Sigmoid colon (tissue), 7 donors: ENCODE results near the gene CDH22. TPM values are rescaled to one million over a fixed set of nuclear protein-coding genes. Genes with fewer than 3 reads are reported as not detected.

ENCODE experiments used
- DNase-seq: peaks from one replicate; pipeline ENCODE4 v3.0.0-alpha.2; 2019
- H3K27ac ChIP-seq, 4 donors: fragments of 200-600 bp; sonication (generic); one replicate each; pipeline ENCODE4 v1.5.1; 2016 to 2019; ENCODE audit warnings: mild to moderate bottlenecking in 1 of 4
- H3K27me3 ChIP-seq, 3 donors: fragments of 200-600 bp; sonication (generic); one replicate each; pipeline ENCODE4 v1.5.1; 2019; ENCODE audit warnings: mild to moderate bottlenecking in 1 of 3
- H3K36me3 ChIP-seq, 4 donors: fragments of 200-600 bp; sonication (generic); one replicate each; pipeline ENCODE4 v1.5.1; 2016 to 2019
- H3K4me1 ChIP-seq, 4 donors: fragments of 200-600 bp; sonication (generic); one replicate each; pipeline ENCODE4 v1.5.1; 2017 to 2019
- H3K4me3 ChIP-seq, 4 donors: fragments of 200-600 bp; sonication (generic); one replicate each; pipeline ENCODE4 v1.5.1; 2017 to 2019; ENCODE audit warnings: mild to moderate bottlenecking in 2 of 4, moderate library complexity in 1 of 4
- H3K9me3 ChIP-seq, 4 donors: fragments of 200-600 bp in 3 of 4; sonication (generic) in 3 of 4; one replicate each; pipeline versions ENCODE4 v1.5.1 to v1.6.1; 2013 to 2019
- EP300 ChIP-seq, 4 donors: sonication (generic); formaldehyde crosslinking; IDR thresholded peaks; one replicate each; pipeline ENCODE4 v1.6.1; 2017; ENCODE audit warnings: antibody characterized with exemption in 4 of 4
- POLR2A ChIP-seq, 2 donors: fragments of 450-650 bp; IDR thresholded peaks; one replicate each; pipeline ENCODE4 v1.6.1; 2016; ENCODE audit warnings: antibody characterized with exemption in 2 of 2, mild to moderate bottlenecking in 2 of 2, moderate library complexity in 2 of 2
- POLR2AphosphoS5 ChIP-seq, 4 donors: sonication (generic); formaldehyde crosslinking; IDR thresholded peaks; one replicate each; pipeline ENCODE4 v1.6.1; 2017; ENCODE audit warnings: antibody characterized with exemption in 4 of 4
- WGBS, 2 donors: extraction: QIAGEN DNeasy Blood & Tissue Kit; methylation state at CpG; one replicate each; pipeline ENCODE4 v1.1.7; 2013; 5-methylcytosine and 5-hydroxymethylcytosine counted together
- intact Hi-C: fragments of 100-400 bp; cut with DNase I; formaldehyde crosslinking; loops from one replicate; pipeline ENCODE4 v1.15.1; 2023
- polyA plus RNA-seq, 3 donors: library from polyadenylated mRNA; stranded (reverse); fragments of 200-250 nt; gene quantifications; one replicate each; pipeline ENCODE4 v1.2.3, GENCODE V29; 2013
- total RNA-seq, 4 donors: library from RNA; depleted of rRNA; stranded (reverse); fragments of >200 nt; gene quantifications; one replicate each; pipeline ENCODE4 v1.1.0, GENCODE V29; 2016
- TF ChIP-seq, protein P1 (sequence below), 4 experiments: fragments of 450-650 bp in 3 of 4; fragments of 200-600 bp in 1 of 4; IDR thresholded peaks; one replicate each; pipeline ENCODE4 v1.5.1; 2016 to 2019; ENCODE audit warnings: antibody characterized with exemption in 4 of 4, mild to moderate bottlenecking in 3 of 4, moderate library complexity in 2 of 4
- donor health status: healthy with polysubstance abuse.
- donor health status: Bipolar disorder and iron deficiency.
- donor health status: healthy.

CDH22 gene
- total and polyA plus RNA-seq, 7 donors: 0.06 to 0.55 (median 0.41) TPM; not detected in 4

DNA sequence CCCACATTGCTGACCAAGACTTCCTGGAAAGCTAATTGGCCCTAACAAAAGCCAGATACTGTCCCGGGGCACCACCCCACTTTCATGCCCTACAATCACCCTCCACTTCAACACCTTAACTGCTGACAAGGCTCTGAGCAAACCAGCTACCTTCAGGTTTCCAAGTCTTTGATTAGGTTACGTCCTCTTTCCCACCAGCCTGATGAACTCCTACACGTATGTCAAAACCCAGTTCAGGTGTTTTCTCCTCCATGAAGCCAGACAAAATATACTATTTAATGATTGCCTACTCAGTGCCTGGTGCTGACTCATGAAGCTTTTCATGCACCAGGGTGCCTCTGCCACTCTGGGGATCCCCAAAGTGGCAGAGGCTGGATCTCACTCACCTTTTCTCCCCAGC lies 58.6 kb downstream of the CDH22 start:
- WGBS, 2 donors: 66 to 73% methylated on average over 3 of the region's 3 CpGs
- H3K27me3 ChIP-seq: peaks cover 12 to 95% (median 69%) of the 10 kb centered on the region in 3 donors
- H3K9me3 ChIP-seq: no peaks in the 10 kb centered on the region
- no peak overlapping the region for H3K27ac ChIP-seq
- H3K36me3 ChIP-seq: no peaks in the 10 kb centered on the region
- H3K4me3 ChIP-seq: no peak overlapping the region
- TF ChIP-seq EP300 (IDR thresholded peaks at IDR 0.05) (no peak), POLR2AphosphoS5 (IDR thresholded peaks at IDR 0.05) (no peak), POLR2A (IDR thresholded peaks at IDR 0.05) (no peak)
- TF ChIP-seq, protein P1, sequence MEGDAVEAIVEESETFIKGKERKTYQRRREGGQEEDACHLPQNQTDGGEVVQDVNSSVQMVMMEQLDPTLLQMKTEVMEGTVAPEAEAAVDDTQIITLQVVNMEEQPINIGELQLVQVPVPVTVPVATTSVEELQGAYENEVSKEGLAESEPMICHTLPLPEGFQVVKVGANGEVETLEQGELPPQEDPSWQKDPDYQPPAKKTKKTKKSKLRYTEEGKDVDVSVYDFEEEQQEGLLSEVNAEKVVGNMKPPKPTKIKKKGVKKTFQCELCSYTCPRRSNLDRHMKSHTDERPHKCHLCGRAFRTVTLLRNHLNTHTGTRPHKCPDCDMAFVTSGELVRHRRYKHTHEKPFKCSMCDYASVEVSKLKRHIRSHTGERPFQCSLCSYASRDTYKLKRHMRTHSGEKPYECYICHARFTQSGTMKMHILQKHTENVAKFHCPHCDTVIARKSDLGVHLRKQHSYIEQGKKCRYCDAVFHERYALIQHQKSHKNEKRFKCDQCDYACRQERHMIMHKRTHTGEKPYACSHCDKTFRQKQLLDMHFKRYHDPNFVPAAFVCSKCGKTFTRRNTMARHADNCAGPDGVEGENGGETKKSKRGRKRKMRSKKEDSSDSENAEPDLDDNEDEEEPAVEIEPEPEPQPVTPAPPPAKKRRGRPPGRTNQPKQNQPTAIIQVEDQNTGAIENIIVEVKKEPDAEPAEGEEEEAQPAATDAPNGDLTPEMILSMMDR (IDR thresholded peaks at IDR 0.05): no peak
- no peak for DNase-seq
- no peaks in the 10 kb centered on the region for H3K4me1 ChIP-seq
- intact Hi-C loops: no loop called here

- peaks cover 12 to 81% (median 59%) of the 10 kb centered on the region in 3 donors for H3K27me3 ChIP-seq
- no peak overlapping the region for H3K27ac ChIP-seq
- TF ChIP-seq POLR2AphosphoS5 (IDR thresholded peaks at IDR 0.05) (no peak), EP300 (IDR thresholded peaks at IDR 0.05) (no peak), POLR2A (IDR thresholded peaks at IDR 0.05) (no peak)
- TF ChIP-seq, protein P1 (IDR thresholded peaks at IDR 0.05): no peak
- H3K36me3 ChIP-seq: no peaks in the 10 kb centered on the region
- H3K4me1 ChIP-seq: no peaks in the 10 kb centered on the region
- no peak for DNase-seq
- no peak overlapping the region for H3K4me3 ChIP-seq
- 8 to 21% methylated on average over 23 of the region's 23 CpGs for WGBS, 2 donors
- H3K9me3 ChIP-seq: no peaks in the 10 kb centered on the region
- intact Hi-C loops: no loop called here
Measured at GRCh38 chr20:46246559-46246958, 61.7 kb downstream of the CDH22 start.

DNA sequence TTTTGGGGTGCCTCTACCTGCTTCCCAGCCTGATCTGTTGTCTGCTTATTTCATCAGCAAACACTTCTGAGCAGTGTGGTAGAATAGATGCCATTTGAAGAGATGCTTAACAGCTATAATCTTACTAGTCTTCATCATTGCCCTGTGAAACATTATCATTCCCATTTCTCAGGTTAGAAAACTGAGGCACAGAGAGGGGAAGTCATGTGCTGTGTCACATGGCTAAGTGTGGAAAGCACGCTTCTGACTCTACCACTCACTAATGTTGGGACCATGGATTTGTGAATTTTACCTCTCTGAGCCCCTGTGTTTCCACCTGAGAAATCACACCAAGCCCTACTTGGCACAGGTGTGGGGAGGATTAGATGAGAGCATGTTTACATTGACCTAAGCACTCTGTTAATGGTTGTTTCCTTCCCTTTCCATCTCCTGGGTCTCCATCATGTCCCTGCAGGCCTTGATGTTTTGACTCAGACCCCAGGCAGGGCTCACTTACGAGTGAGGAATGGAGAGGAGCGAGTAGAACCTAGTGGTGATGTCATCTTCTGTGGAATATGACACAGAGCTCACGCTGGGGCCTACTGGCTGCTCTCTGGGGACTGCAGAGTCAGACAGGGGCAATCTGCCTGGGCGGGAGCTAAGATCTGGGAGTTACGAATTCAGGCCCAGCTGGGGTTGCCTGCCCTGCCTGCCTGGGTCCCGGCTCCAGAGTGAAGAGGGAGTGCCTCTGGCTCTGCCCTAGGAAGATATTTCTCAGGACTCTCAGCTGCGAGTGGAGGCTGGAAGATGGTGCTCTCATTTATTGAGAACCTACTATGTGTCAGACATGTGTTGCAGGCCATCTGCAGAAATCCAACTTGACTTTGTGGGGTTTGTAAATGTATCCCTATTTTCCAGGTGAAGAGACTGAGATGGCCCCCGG lies 64.3 kb downstream of the CDH22 start:
- Histone ChIP-seq H3K4me3 (no peak overlapping the region), H3K4me1 (no peaks in the 10 kb centered on the region), H3K27ac (no peak overlapping the region), H3K27me3 (peaks cover 3 to 78% (median 38%) of the 10 kb centered on the region in 3 donors), H3K36me3 (no peaks in the 10 kb centered on the region), H3K9me3 (no peaks in the 10 kb centered on the region)
- TF ChIP-seq POLR2A (IDR thresholded peaks at IDR 0.05) (no peak), EP300 (IDR thresholded peaks at IDR 0.05) (no peak), POLR2AphosphoS5 (IDR thresholded peaks at IDR 0.05) (no peak)
- TF ChIP-seq, protein P1 (IDR thresholded peaks at IDR 0.05): no peak
- DNase-seq: no peak
- 43 to 59% methylated on average over 9 of the region's 9 CpGs for WGBS, 2 donors
- intact Hi-C loops: no loop called here

GRCh38 chr20:46242390-46242789 lies 65.9 kb downstream of the CDH22 start:
- peaks cover 3 to 78% (median 28%) of the 10 kb centered on the region in 3 donors for H3K27me3 ChIP-seq
- no peaks in the 10 kb centered on the region for H3K36me3 ChIP-seq
- H3K4me1 ChIP-seq: no peaks in the 10 kb centered on the region
- intact Hi-C loops: no loop called here
- no peak for DNase-seq
- no peak for TF ChIP-seq EP300 (IDR thresholded peaks at IDR 0.05)
- TF ChIP-seq POLR2AphosphoS5 (IDR thresholded peaks at IDR 0.05): no peak
- TF ChIP-seq, protein P1 (IDR thresholded peaks at IDR 0.05): no peak
- TF ChIP-seq POLR2A (IDR thresholded peaks at IDR 0.05): no peak
- WGBS, 2 donors: 43 to 60% methylated on average over 2 of the region's 2 CpGs
- H3K4me3 ChIP-seq: no peak overlapping the region
- no peak overlapping the region for H3K27ac ChIP-seq
- no peaks in the 10 kb centered on the region for H3K9me3 ChIP-seq
